ENCODE measurements around the gene TAF1C. TPM values are rescaled to one million over a fixed set of nuclear protein-coding genes. Genes with fewer than 3 reads are reported as not detected.

The TAF1C gene
- total RNA-seq, 6 donors from 2014 or later, result 23.2 to 227 (median 65.0) TPM

GRCh38 chr16:84137287-84137686, 49.6 kb downstream of the TAF1C start:
- no peak for TF ChIP-seq POLR2AphosphoS5 (IDR thresholded peaks at IDR 0.05)
- TF ChIP-seq CTCF (IDR thresholded peaks at IDR 0.05), result no peak
- no peak for TF ChIP-seq EP300 (IDR thresholded peaks at IDR 0.05)
- no peak for TF ChIP-seq POLR2A (IDR thresholded peaks at IDR 0.05)
- no peak overlapping the region for H3K4me3 ChIP-seq
- H3K4me1 ChIP-seq, result peaks cover 3 to 18% (median 8%) of the 10 kb centered on the region in 4 donors
- H3K36me3 ChIP-seq, result peaks cover 0 to 4% (median 0%) of the 10 kb centered on the region in 4 donors
- H3K27me3 ChIP-seq, result no peaks in the 10 kb centered on the region
- H3K9me3 ChIP-seq, result no peaks in the 10 kb centered on the region
- DNase-seq (no peak), ATAC-seq (ENCODE audit: low FRiP score in 2 of 2) (no peak)
- no peak overlapping the region for H3K27ac ChIP-seq
- WGBS, 2 donors, result 87 to 92% methylated on average over 8 of the region's 8 CpGs

DNA sequence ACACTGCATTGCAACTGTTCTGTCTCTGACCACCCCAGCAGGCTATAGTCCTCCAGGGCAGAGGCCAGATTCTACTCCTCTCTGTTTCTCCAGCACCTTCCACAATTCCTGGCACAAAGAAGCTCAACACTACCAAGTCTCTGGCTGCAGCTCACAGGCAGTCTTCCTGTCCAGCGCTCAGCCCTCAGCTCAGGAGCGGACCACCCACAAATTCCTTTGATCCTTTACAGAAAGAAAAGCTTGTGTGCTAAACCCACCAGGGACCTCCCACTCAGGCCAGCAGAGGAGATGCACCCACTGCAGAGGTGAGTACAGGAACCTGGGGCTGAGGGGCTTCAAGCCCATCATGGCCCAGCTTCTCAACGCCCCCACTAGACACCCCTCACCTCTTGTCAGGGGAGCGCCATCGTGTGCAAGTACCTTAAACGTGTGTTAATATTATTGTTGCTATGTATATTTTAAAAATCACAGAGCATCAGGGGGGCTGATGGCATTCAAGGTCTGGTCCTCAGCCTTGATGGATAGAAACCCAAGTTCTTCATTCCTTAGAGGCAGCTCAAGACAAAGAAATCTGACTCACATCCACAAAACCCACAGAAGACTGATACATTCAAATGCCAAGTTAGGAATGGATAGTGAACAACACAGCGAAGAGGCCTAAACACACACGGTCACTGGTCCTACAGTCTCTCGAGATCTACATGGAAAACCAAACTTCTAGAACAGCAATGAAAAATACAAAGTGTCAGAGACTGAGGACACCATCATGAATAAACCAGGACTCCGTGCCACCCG, 50.3 kb downstream of the TAF1C start:
- ATAC-seq (ENCODE audit: low FRiP score in 2 of 2) (no peak), DNase-seq (no peak)
- TF ChIP-seq POLR2A (IDR thresholded peaks at IDR 0.05) (no peak), EP300 (IDR thresholded peaks at IDR 0.05) (no peak), POLR2AphosphoS5 (IDR thresholded peaks at IDR 0.05) (no peak), CTCF (IDR thresholded peaks at IDR 0.05) (no peak)
- Histone ChIP-seq H3K27me3 (no peaks in the 10 kb centered on the region), H3K36me3 (peaks cover 0 to 4% (median 0%) of the 10 kb centered on the region in 4 donors), H3K9me3 (no peaks in the 10 kb centered on the region), H3K27ac (no peak overlapping the region), H3K4me3 (no peak overlapping the region), H3K4me1 (peaks cover 3 to 18% (median 8%) of the 10 kb centered on the region in 4 donors)
- 92% methylated on average over 11 of the region's 11 CpGs for WGBS, 2 donors

DNA sequence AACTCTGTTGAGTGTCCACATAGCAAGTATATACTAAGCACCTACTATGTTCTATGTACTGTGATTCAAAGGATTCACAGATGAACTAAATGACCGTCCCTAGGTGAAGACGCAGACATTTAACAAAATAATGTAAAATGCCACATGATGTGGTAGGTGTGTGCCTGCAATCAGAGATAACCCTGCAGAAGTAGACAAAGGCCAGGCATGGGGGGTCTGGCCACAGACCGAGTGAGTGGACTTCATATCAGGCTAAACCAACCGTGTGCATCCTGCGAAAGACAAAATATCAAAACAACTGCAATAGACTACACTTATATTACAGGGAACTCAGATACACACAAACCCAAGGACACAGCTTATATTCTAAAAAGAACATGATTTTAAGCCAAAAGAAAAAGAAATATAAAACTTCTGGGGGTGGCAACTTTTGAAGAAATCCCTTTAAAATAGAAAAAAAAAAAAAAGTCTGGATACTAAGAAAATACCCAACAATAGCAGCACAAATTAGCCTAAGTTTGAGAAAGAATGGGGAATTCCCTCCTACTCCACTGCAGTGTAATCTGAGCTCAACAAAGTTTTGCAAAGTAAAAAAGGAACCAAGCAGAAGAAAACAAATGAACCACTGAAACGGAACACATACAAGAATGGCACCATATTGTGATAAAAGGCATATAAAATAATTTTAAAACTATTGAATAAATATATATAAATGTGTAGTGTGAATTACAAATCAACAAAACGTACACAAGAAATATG, 54.2 kb downstream of the TAF1C start:
- no peak for ATAC-seq (ENCODE audit: low FRiP score in 2 of 2)
- TF ChIP-seq POLR2AphosphoS5 (IDR thresholded peaks at IDR 0.05), result no peak
- TF ChIP-seq POLR2A (IDR thresholded peaks at IDR 0.05), result no peak
- TF ChIP-seq CTCF (IDR thresholded peaks at IDR 0.05), result no peak
- TF ChIP-seq EP300 (IDR thresholded peaks at IDR 0.05), result no peak
- Histone ChIP-seq H3K9me3 (no peaks in the 10 kb centered on the region), H3K27ac (no peak overlapping the region), H3K4me3 (no peak overlapping the region), H3K27me3 (no peaks in the 10 kb centered on the region), H3K4me1 (peaks cover 0 to 1% (median 0%) of the 10 kb centered on the region in 4 donors), H3K36me3 (peaks cover 11 to 27% (median 18%) of the 10 kb centered on the region in 4 donors)
- DNase-seq, result no peak
- WGBS, 2 donors, result 83 to 93% methylated on average over 7 of the region's 7 CpGs

GRCh38 chr16:84131117-84131516, 55.7 kb downstream of the TAF1C start:
- WGBS, 2 donors, result 76 to 77% methylated on average over 5 of the region's 5 CpGs
- Histone ChIP-seq H3K9me3 (no peaks in the 10 kb centered on the region), H3K4me3 (no peak overlapping the region), H3K27ac (no peak overlapping the region), H3K27me3 (no peaks in the 10 kb centered on the region), H3K36me3 (peaks cover 11 to 35% (median 18%) of the 10 kb centered on the region in 4 donors), H3K4me1 (no peaks in the 10 kb centered on the region)
- ATAC-seq (ENCODE audit: low FRiP score in 2 of 2) (no peak), DNase-seq (no peak)
- no peak for TF ChIP-seq CTCF (IDR thresholded peaks at IDR 0.05)
- no peak for TF ChIP-seq POLR2A (IDR thresholded peaks at IDR 0.05)
- no peak for TF ChIP-seq POLR2AphosphoS5 (IDR thresholded peaks at IDR 0.05)
- TF ChIP-seq EP300 (IDR thresholded peaks at IDR 0.05), result no peak

Other genes with a start within 250 kb of the TAF1C start
- gene OSGIN1, start 233.8 kb downstream of the TAF1C start, total RNA-seq, result 10 to 100 TPM in 5 of 6 donors, 1 to 10 TPM in 1; 7.3 to 34.2 (median 16.3) TPM
- 1 to 10 TPM in 1 of 6 donors, under 1 TPM in 2, not detected in 3; 0.40 to 1.2 (median 0.44) TPM for gene NECAB2, start 218.8 kb downstream of the TAF1C start, total RNA-seq
- not detected for gene SLC38A8, start 144.3 kb downstream of the TAF1C start, total RNA-seq
- 100 to 1,000 TPM in 4 of 6 donors, 10 to 100 TPM in 2; 83.6 to 156 (median 105) TPM for gene MBTPS1, start 70.1 kb downstream of the TAF1C start, total RNA-seq
- gene HSDL1, start 41.9 kb downstream of the TAF1C start, total RNA-seq, result 10 to 100 TPM in 5 of 6 donors, 1 to 10 TPM in 1; 7.2 to 25.7 (median 19.0) TPM
- gene DNAAF1, start 41.7 kb downstream of the TAF1C start, total RNA-seq, result 10 to 100 TPM in 5 of 6 donors, under 1 TPM in 1; 0.97 to 58.7 (median 28.5) TPM
- 1 to 10 TPM in 1 of 6 donors, not detected in 5; 1.1 TPM for gene ADAD2, start 4.1 kb upstream of the TAF1C start, total RNA-seq
- gene KCNG4, start 53.0 kb upstream of the TAF1C start, total RNA-seq, result not detected
- gene WFDC1, start 107.8 kb upstream of the TAF1C start, total RNA-seq, result 10 to 100 TPM in 3 of 6 donors, 1 to 10 TPM in 3; 3.5 to 63.0 (median 10.2) TPM
- 100 to 1,000 TPM in 2 of 6 donors, 10 to 100 TPM in 4; 36.6 to 153 (median 61.5) TPM for gene ATP2C2, start 181.5 kb upstream of the TAF1C start, total RNA-seq